H9 (cell line): Measurements from ENCODE around the gene CXorf65. TPM values are rescaled to one million over a fixed set of nuclear protein-coding genes. Genes with fewer than 3 reads are reported as not detected.

ENCODE experiments used
- DNase-seq: peaks from one replicate; pipeline ENCODE4 v3.0.0-alpha.2; 2017
- H2AFZ ChIP-seq: one replicate; pipeline ENCODE4 v1.6.1; 2013; ENCODE audit warnings: mild to moderate bottlenecking, low read length, control low read depth, moderate library complexity
- H2AK5ac ChIP-seq: 2 replicates; pipeline ENCODE4 v1.6.1; 2013; ENCODE audit warnings: low read length, control low read depth, mixed read lengths; ENCODE audit not compliant: insufficient read length
- H2BK120ac ChIP-seq: one replicate; pipeline ENCODE4 v1.6.1; 2013; ENCODE audit warnings: low read depth, mild to moderate bottlenecking, low read length, control low read depth, inconsistent platforms; ENCODE audit not compliant: poor library complexity, severe bottlenecking
- H2BK12ac ChIP-seq: 2 replicates; pipeline ENCODE4 v1.6.1; 2013; ENCODE audit warnings: low read length, control low read depth, mixed read lengths, low read depth; ENCODE audit not compliant: insufficient read length
- H2BK15ac ChIP-seq: 2 replicates; pipeline ENCODE4 v1.6.1; 2013; ENCODE audit warnings: low read depth, low read length, control low read depth
- H2BK20ac ChIP-seq: one replicate; pipeline ENCODE4 v1.6.1; 2013; ENCODE audit warnings: low read depth, mild to moderate bottlenecking, low read length, control low read depth, inconsistent platforms; ENCODE audit not compliant: poor library complexity, severe bottlenecking
- H2BK5ac ChIP-seq: 2 replicates; pipeline ENCODE4 v1.6.1; 2013; ENCODE audit warnings: low read length, control low read depth, mixed read lengths; ENCODE audit not compliant: insufficient read length
- H3K14ac ChIP-seq: 2 replicates; pipeline ENCODE4 v1.6.1; 2013; ENCODE audit warnings: low read length, control low read depth; ENCODE audit not compliant: insufficient read depth
- H3K18ac ChIP-seq: 2 replicates; pipeline ENCODE4 v1.6.1; 2013; ENCODE audit warnings: low read depth, mild to moderate bottlenecking, mixed read lengths, low read length, control low read depth; ENCODE audit not compliant: insufficient read length
- H3K23ac ChIP-seq: 2 replicates; pipeline ENCODE4 v1.6.1; 2013; ENCODE audit warnings: low read length, control low read depth, mixed read lengths, low read depth; ENCODE audit not compliant: insufficient read length
- H3K23me2 ChIP-seq: 2 replicates; pipeline ENCODE4 v1.6.1; 2013; ENCODE audit warnings: low read depth, mild to moderate bottlenecking, mixed read lengths, low read length, control low read depth; ENCODE audit not compliant: insufficient read length, poor library complexity, severe bottlenecking
- H3K27ac ChIP-seq: 2 replicates; pipeline ENCODE4 v1.5.1; 2013; ENCODE audit warnings: low read length, control low read depth, mixed read lengths, low read depth; ENCODE audit not compliant: insufficient read length
- H3K27me3 ChIP-seq: 2 replicates; pipeline ENCODE4 v1.6.1; 2013; ENCODE audit warnings: low read length, control low read depth, inconsistent platforms; ENCODE audit not compliant: insufficient read depth
- H3K4ac ChIP-seq: 2 replicates; pipeline ENCODE4 v1.6.1; 2013; ENCODE audit warnings: low read depth, mild to moderate bottlenecking, control low read depth, inconsistent platforms, low read length, moderate library complexity
- H3K4me1 ChIP-seq: 2 replicates; pipeline ENCODE4 v1.6.1; 2013; ENCODE audit warnings: low read length, control low read depth, inconsistent platforms; ENCODE audit not compliant: insufficient read depth
- H3K4me2 ChIP-seq: 2 replicates; pipeline ENCODE4 v1.6.1; 2013; ENCODE audit warnings: low read length, control low read depth, mixed read lengths; ENCODE audit not compliant: insufficient read length, insufficient read depth
- H3K56ac ChIP-seq: 2 replicates; pipeline ENCODE4 v1.6.1; 2013; ENCODE audit warnings: low read depth, mild to moderate bottlenecking, mixed read lengths, low read length, control low read depth; ENCODE audit not compliant: insufficient read length
- H3K79me1 ChIP-seq: 2 replicates; pipeline ENCODE4 v1.6.1; 2013; ENCODE audit warnings: low read depth, mild to moderate bottlenecking, moderate library complexity, low read length, control low read depth, inconsistent platforms; ENCODE audit not compliant: insufficient read depth, poor library complexity, severe bottlenecking
- H3K79me2 ChIP-seq: 2 replicates; pipeline ENCODE4 v1.6.1; 2013; ENCODE audit warnings: low read length, control low read depth, inconsistent platforms; ENCODE audit not compliant: insufficient read depth
- H3K9ac ChIP-seq: 2 replicates; pipeline ENCODE4 v1.6.1; 2013; ENCODE audit warnings: low read length, control low read depth, mixed read lengths; ENCODE audit not compliant: insufficient read length; ENCODE audit errors: extremely low read depth
- H3K9me3 ChIP-seq: one replicate; pipeline ENCODE4 v1.6.1; 2013; ENCODE audit warnings: low read depth, low read length, inconsistent platforms; ENCODE audit not compliant: control insufficient read depth
- H3T11ph ChIP-seq: one replicate; pipeline ENCODE4 v1.6.1; 2013; ENCODE audit warnings: mild to moderate bottlenecking, low read length, control low read depth, inconsistent platforms
- H4K20me1 ChIP-seq: one replicate; pipeline ENCODE4 v1.6.1; 2013; ENCODE audit not compliant: control insufficient read depth, insufficient read length, insufficient read depth
- H4K5ac ChIP-seq: 2 replicates; pipeline ENCODE4 v1.6.1; 2013; ENCODE audit warnings: low read depth, mild to moderate bottlenecking, mixed read lengths, low read length, control low read depth; ENCODE audit not compliant: insufficient read length
- H4K8ac ChIP-seq: replicated peaks from 2 replicates; pipeline ENCODE4 v1.6.1; 2013; ENCODE audit warnings: low read length, control low read depth, mixed read lengths, low read depth; ENCODE audit not compliant: insufficient read length
- H4K91ac ChIP-seq: 2 replicates; pipeline ENCODE4 v1.6.1; 2013; ENCODE audit warnings: low read depth, mild to moderate bottlenecking, moderate library complexity, mixed read lengths, low read length, control low read depth; ENCODE audit not compliant: insufficient read length
- H3K27ac Mint-ChIP-seq, 3 experiments: 2 replicates in 2 of 3; 3 replicates in 1 of 3; pipeline ENCODE4 v1.8.0; 2020 to 2021; ENCODE audit warnings: mixed read lengths in 3 of 3, mild to moderate bottlenecking in 1 of 3, moderate library complexity in 1 of 3
- H3K27me3 Mint-ChIP-seq: 2 replicates; pipeline ENCODE4 v1.8.0; 2021; ENCODE audit warnings: low read depth, mild to moderate bottlenecking, moderate library complexity, mixed read lengths
- H3K36me3 Mint-ChIP-seq, 3 experiments: 2 replicates in 2 of 3; 3 replicates in 1 of 3; pipeline ENCODE4 v1.8.0; 2020 to 2021; ENCODE audit warnings: low read depth in 3 of 3, mixed read lengths in 3 of 3; ENCODE audit not compliant: insufficient read depth in 1 of 3
- H3K4me1 Mint-ChIP-seq, 2 experiments: 2 replicates each; pipeline ENCODE4 v1.8.0; 2020; ENCODE audit warnings: mixed read lengths in 2 of 2
- H3K4me3 Mint-ChIP-seq, 2 experiments: 2 replicates in 1 of 2; 3 replicates in 1 of 2; pipeline ENCODE4 v1.8.0; 2020 to 2021; ENCODE audit warnings: mild to moderate bottlenecking in 2 of 2, mixed read lengths in 2 of 2, moderate library complexity in 1 of 2
- H3K9me3 Mint-ChIP-seq, 2 experiments: 2 replicates in 1 of 2; 3 replicates in 1 of 2; pipeline ENCODE4 v1.8.0; 2020; ENCODE audit warnings: mild to moderate bottlenecking in 2 of 2, mixed read lengths in 2 of 2, moderate library complexity in 1 of 2
- WGBS: extraction: QIAGEN DNeasy Blood & Tissue Kit; methylation state at CpG from one replicate; pipeline ENCODE4 v1.1.7; 2013; ENCODE audit warnings: missing lambda C conversion rate, low lambda C conversion rate, mixed read lengths; ENCODE audit not compliant: insufficient read length; ENCODE audit errors: extremely low coverage; 5-methylcytosine and 5-hydroxymethylcytosine counted together
- total RNA-seq: library from RNA; stranded (reverse); gene quantifications from 2 replicates; pipeline ENCODE4 v1.2.1, GENCODE V29; 2021
- TF ChIP-seq, protein P1 (sequence below): fragments of 200-600 bp; sonication (generic); conservative IDR thresholded peaks from 3 replicates; pipeline ENCODE4 v1.8.0; 2021; ENCODE audit warnings: antibody characterized with exemption, mild to moderate bottlenecking

CXorf65 gene
- total RNA-seq, 1 experiment from 2014 or later: not detected

DNA sequence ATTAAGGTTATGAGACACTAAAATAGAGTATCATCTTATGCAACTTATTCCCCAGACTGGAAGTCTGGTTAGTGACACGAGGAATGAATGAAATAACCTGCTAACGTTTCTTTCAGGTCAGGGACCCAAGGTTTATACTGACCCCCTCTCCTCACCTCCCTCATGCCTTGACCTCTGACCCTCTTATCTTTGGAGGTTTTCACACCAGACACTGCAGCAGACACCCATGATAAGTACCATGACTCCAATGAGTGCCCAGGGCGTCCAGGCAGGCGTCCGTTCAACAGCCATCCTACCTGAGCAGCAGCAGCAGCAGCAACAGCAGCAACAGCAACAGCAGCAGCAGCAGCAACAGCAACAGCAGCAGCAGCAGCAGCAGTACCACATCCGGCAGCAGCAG lies 33.9 kb upstream of the CXorf65 start:
- H4K91ac ChIP-seq: no peak overlapping the region
- peaks cover 5 to 6% of the 10 kb centered on the region in 2 experiments; a peak in 3 of 4 replicates for H3K4me1 Mint-ChIP-seq
- H2BK120ac ChIP-seq: no peak overlapping the region
- peaks cover 64 to 79% of the 10 kb centered on the region in 2 experiments for H3K9me3 Mint-ChIP-seq
- H2BK12ac ChIP-seq: no peak overlapping the region
- no peaks in the 10 kb centered on the region for H3K79me1 ChIP-seq
- H3K27me3 Mint-ChIP-seq: peaks cover 6% of the 10 kb centered on the region
- peaks cover 22% of the 10 kb centered on the region for H3K9me3 ChIP-seq
- no peak overlapping the region for H3K56ac ChIP-seq
- H4K5ac ChIP-seq: no peak overlapping the region
- H3K23me2 ChIP-seq: peaks cover 3% of the 10 kb centered on the region
- no peaks in the 10 kb centered on the region for H4K20me1 ChIP-seq
- no peak overlapping the region for H2BK5ac ChIP-seq
- no peak overlapping the region for H2BK15ac ChIP-seq
- no peaks in the 10 kb centered on the region for H3K4me1 ChIP-seq
- no peak overlapping the region for H3K23ac ChIP-seq
- H3K4me2 ChIP-seq: no peak overlapping the region
- H3K27ac Mint-ChIP-seq: no peak overlapping the region
- H2AK5ac ChIP-seq: no peak overlapping the region
- H3K9ac ChIP-seq: no peak overlapping the region
- H3K14ac ChIP-seq: no peak overlapping the region
- no peak overlapping the region for H3K4me3 Mint-ChIP-seq
- TF ChIP-seq, protein P1, sequence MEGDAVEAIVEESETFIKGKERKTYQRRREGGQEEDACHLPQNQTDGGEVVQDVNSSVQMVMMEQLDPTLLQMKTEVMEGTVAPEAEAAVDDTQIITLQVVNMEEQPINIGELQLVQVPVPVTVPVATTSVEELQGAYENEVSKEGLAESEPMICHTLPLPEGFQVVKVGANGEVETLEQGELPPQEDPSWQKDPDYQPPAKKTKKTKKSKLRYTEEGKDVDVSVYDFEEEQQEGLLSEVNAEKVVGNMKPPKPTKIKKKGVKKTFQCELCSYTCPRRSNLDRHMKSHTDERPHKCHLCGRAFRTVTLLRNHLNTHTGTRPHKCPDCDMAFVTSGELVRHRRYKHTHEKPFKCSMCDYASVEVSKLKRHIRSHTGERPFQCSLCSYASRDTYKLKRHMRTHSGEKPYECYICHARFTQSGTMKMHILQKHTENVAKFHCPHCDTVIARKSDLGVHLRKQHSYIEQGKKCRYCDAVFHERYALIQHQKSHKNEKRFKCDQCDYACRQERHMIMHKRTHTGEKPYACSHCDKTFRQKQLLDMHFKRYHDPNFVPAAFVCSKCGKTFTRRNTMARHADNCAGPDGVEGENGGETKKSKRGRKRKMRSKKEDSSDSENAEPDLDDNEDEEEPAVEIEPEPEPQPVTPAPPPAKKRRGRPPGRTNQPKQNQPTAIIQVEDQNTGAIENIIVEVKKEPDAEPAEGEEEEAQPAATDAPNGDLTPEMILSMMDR: no peak
- no peak for DNase-seq
- no peaks in the 10 kb centered on the region for H3K79me2 ChIP-seq
- no peak overlapping the region for H2AFZ ChIP-seq
- no CpG with 5 or more reads among the region's 6 CpGs for WGBS
- H2BK20ac ChIP-seq: no peak overlapping the region
- H3K27ac ChIP-seq: no peak overlapping the region
- H3K4ac ChIP-seq: no peak overlapping the region
- H3T11ph ChIP-seq: no peak overlapping the region
- H3K36me3 Mint-ChIP-seq: peaks cover 33 to 66% (median 44%) of the 10 kb centered on the region in 3 experiments
- H3K27me3 ChIP-seq: no peaks in the 10 kb centered on the region
- no peak overlapping the region for H3K18ac ChIP-seq
- no peak overlapping the region for H4K8ac ChIP-seq
